ENCODE results near the gene WBP1L. TPM values are rescaled to one million over a fixed set of nuclear protein-coding genes. Genes with fewer than 3 reads are reported as not detected.

The WBP1L gene
- total and polyA plus RNA-seq, 2 experiments from 2014 or later: 7.0 to 55.7 TPM

- Mint-ChIP-seq H3K9me3 (no peaks in the 10 kb centered on the region), H3K27ac (no peak overlapping the region), H3K27me3 (ENCODE audit: insufficient read depth, low read depth, poor library complexity) (peaks cover 6% of the 10 kb centered on the region), H3K36me3 (ENCODE audit: low read depth) (no peaks in the 10 kb centered on the region), H3K4me3 (no peak overlapping the region), H3K4me1 (peaks cover 9% of the 10 kb centered on the region)
- no peaks in the 10 kb centered on the region; the same call in none of the 2 replicates for H4K20me1 ChIP-seq (replicated peaks; ENCODE audit: insufficient read depth)
- DNase-seq (ENCODE audit: low spot score): no peak
- no peaks in the 10 kb centered on the region for H3K36me3 ChIP-seq (ENCODE audit: insufficient read depth)
- ATAC-seq: no peak
- no peak overlapping the region for H3K4me2 ChIP-seq
- TF ChIP-seq REST (IDR thresholded peaks at IDR 0.05; ENCODE audit: unreplicated experiment) (no peak), CREB1 (CRISPR knock-in tag; IDR thresholded peaks at IDR 0.05; ENCODE audit: low read depth) (no peak), EZH2 (IDR thresholded peaks at IDR 0.05; ENCODE audit: low read depth, unreplicated experiment) (no peak), ZNF462 (CRISPR knock-in tag; IDR thresholded peaks at IDR 0.05) (no peak), ETS1 (IDR thresholded peaks at IDR 0.05) (no peak), STAT1 (IDR thresholded peaks at IDR 0.05; ENCODE audit: unreplicated experiment) (no peak), JUNB (IDR thresholded peaks at IDR 0.05; ENCODE audit: unreplicated experiment) (no peak), CTCF (conservative IDR thresholded peaks at IDR 0.05; ENCODE audit: low read depth in 2 of 2) (no peak), EZH2phosphoT487 (IDR thresholded peaks at IDR 0.05; ENCODE audit: unreplicated experiment) (no peak), ZNF331 (CRISPR knock-in tag; IDR thresholded peaks at IDR 0.05; ENCODE audit: low read depth) (no peak)
- no peak overlapping the region for H2AFZ ChIP-seq
- H3K79me2 ChIP-seq (replicated peaks; ENCODE audit: insufficient read depth): peaks cover 5% of the 10 kb centered on the region
- 0 out of 2 replicates have a peak, but pooled peaks cover 3% of the 10 kb centered on the region for H3F3A ChIP-seq (replicated peaks; ENCODE audit: low read depth)
- H3K4me3 ChIP-seq: no peak overlapping the region
- no peaks in the 10 kb centered on the region; the same call in 1 of the 2 replicates for H3K4me1 ChIP-seq (ENCODE audit: insufficient read depth)
- no peaks in the 10 kb centered on the region for H3K27me3 ChIP-seq (ENCODE audit: insufficient read depth)
- H3K9me2 ChIP-seq (ENCODE audit: insufficient read depth): no peaks in the 10 kb centered on the region
- no peak overlapping the region for H3K27ac ChIP-seq (ENCODE audit: low read depth)
Observed at GRCh38 chr10:102762401-102763015, 18.8 kb downstream of the WBP1L start.
